HepG2 (cell line): ENCODE data around the gene MALT1. TPM values are rescaled to one million over a fixed set of nuclear protein-coding genes. Genes with fewer than 3 reads are reported as not detected.

Experiments used
- ATAC-seq: fragments of 200-7000 bp; cut with Tn5 transposase; 3 replicates; pipeline ENCODE4 v1.9.1; 2020; ENCODE audit warnings: mild to moderate bottlenecking, moderate library complexity
- BruUV-seq: library from RNA; stranded (reverse); fragments of 400-500 nt; replicated peaks from 2 replicates; lab custom pipeline; 2021; lab: Mats Ljungman, UMichigan
- CTCF ChIA-PET: fragments of 300-600 bp; formaldehyde crosslinking; extraction: SDS; loops from one replicate; lab custom pipeline; 2021; ENCODE audit warnings: low total read pairs, inconsistent platforms, low intra/inter-chr PET ratio; lab: Yijun Ruan, JAX
- POLR2A ChIA-PET: fragments of 350-600 bp; sonication (Branson Sonifier 250); formaldehyde crosslinking; loops from one replicate; lab custom pipeline; 2020; ENCODE audit warnings: antibody characterized with exemption, inconsistent platforms; lab: Yijun Ruan, JAX
- DNase-seq: peaks from one replicate; pipeline ENCODE4 v3.0.0-alpha.2; 2015; ENCODE audit warnings: low spot score
- FAIRE-seq: peaks from 3 replicates; lab custom pipeline; 2011; peaks lifted over from hg19 to GRCh38; lab: Jason Lieb, UNC
- H2AFZ ChIP-seq: one replicate; pipeline ENCODE4 v1.6.1; 2011; ENCODE audit warnings: low read length, inconsistent platforms
- H3K27ac ChIP-seq: fragments of 300-600 bp; 3 replicates; pipeline ENCODE4 v1.8.0; 2011; ENCODE audit warnings: mixed run types, mild to moderate bottlenecking, mixed read lengths, low read length, inconsistent platforms; ENCODE audit not compliant: insufficient read depth; ENCODE audit errors: extremely low read length
- H3K27me3 ChIP-seq, 2 experiments: fragments of 200-600 bp in 1 of 2; 2 replicates in 1 of 2; 3 replicates in 1 of 2; pipeline versions ENCODE4 v1.6.0 to v1.8.0; 2011; ENCODE audit warnings: low read length in 2 of 2, mild to moderate bottlenecking in 2 of 2, moderate library complexity in 2 of 2, inconsistent platforms in 1 of 2; ENCODE audit not compliant: insufficient read depth in 2 of 2, control insufficient read depth in 1 of 2
- H3K36me3 ChIP-seq, 2 experiments: fragments of 200-600 bp in 1 of 2; replicated peaks in 1 of 2; 2 replicates in 1 of 2; 3 replicates in 1 of 2; pipeline versions ENCODE4 v1.5.1 to v1.8.0; 2011; ENCODE audit warnings: low read length in 2 of 2, inconsistent platforms in 1 of 2; ENCODE audit not compliant: insufficient read depth in 2 of 2, control insufficient read depth in 1 of 2
- H3K4me1 ChIP-seq: 2 replicates; pipeline ENCODE4 v1.5.1; 2012; ENCODE audit warnings: low read length, inconsistent platforms; ENCODE audit not compliant: insufficient read depth
- H3K4me2 ChIP-seq: 2 replicates; pipeline ENCODE4 v1.6.0; 2011; ENCODE audit warnings: low read depth, low read length, inconsistent platforms
- H3K4me3 ChIP-seq, 3 experiments: fragments of 200-600 bp in 1 of 3; sonication (generic), shearing (Covaris generic) in 1 of 3; replicated peaks in 1 of 3; 2 replicates each; pipeline ENCODE4 v1.5.1; 2011 to 2016; ENCODE audit warnings: low read length in 3 of 3, inconsistent platforms in 2 of 3, low read depth in 2 of 3, mild to moderate bottlenecking in 2 of 3, control low read depth in 1 of 3, mixed read lengths in 1 of 3; ENCODE audit not compliant: insufficient read depth in 1 of 3
- H3K79me2 ChIP-seq: one replicate; pipeline ENCODE4 v1.6.1; 2011; ENCODE audit warnings: low read length, inconsistent platforms; ENCODE audit not compliant: insufficient read depth
- H3K9ac ChIP-seq: 2 replicates; pipeline ENCODE4 v1.6.0; 2011; ENCODE audit warnings: mild to moderate bottlenecking, low read depth, low read length, inconsistent platforms; ENCODE audit not compliant: insufficient read depth
- H3K9me3 ChIP-seq: 2 replicates; pipeline ENCODE4 v1.5.1; 2012; ENCODE audit warnings: mild to moderate bottlenecking, low read length
- H4K20me1 ChIP-seq: 2 replicates; pipeline ENCODE4 v1.6.0; 2011; ENCODE audit warnings: inconsistent platforms, mild to moderate bottlenecking, low read length, moderate library complexity; ENCODE audit not compliant: insufficient read depth
- EHMT2 ChIP-seq: fragments of 200-600 bp; sonication (generic); IDR thresholded peaks from 2 replicates; pipeline ENCODE4 v1.7.0; 2017; ENCODE audit warnings: antibody characterized with exemption, low read depth, low read length, borderline replicate concordance
- HNRNPH1 ChIP-seq: fragments of 200-400 bp; formaldehyde crosslinking; optimal IDR thresholded peaks from 2 replicates; pipeline ENCODE3; 2017; ENCODE audit warnings: mild to moderate bottlenecking, low read depth, low read length
- RNF2 ChIP-seq: fragments of 450-650 bp; conservative IDR thresholded peaks from 2 replicates; pipeline ENCODE4 v1.6.1; 2016; ENCODE audit warnings: low read depth
- SUZ12 ChIP-seq: fragments of 150-350 bp; IDR thresholded peaks from 2 replicates; pipeline ENCODE4 v1.6.1; 2014; ENCODE audit warnings: low read depth, low read length
- TCF7L2 ChIP-seq: IDR thresholded peaks from 2 replicates; pipeline ENCODE4 v1.6.1; 2011; ENCODE audit warnings: mild to moderate bottlenecking, low read depth, low read length, moderate library complexity
- ZNF34 ChIP-seq: sonication (generic); formaldehyde crosslinking; IDR thresholded peaks from 2 replicates; pipeline ENCODE4 v1.4.0; 2020; ENCODE audit warnings: mild to moderate bottlenecking, missing genetic modification reagents, borderline replicate concordance
- ZNF451 ChIP-seq: sonication (generic); formaldehyde crosslinking; IDR thresholded peaks from 2 replicates; pipeline ENCODE4 v1.5.0; 2020; ENCODE audit warnings: mild to moderate bottlenecking, missing genetic modification reagents
- WGBS: methylation state at CpG from one replicate; pipeline ENCODE4 v1.1.6; 2017; ENCODE audit warnings: low lambda C conversion rate; 5-methylcytosine and 5-hydroxymethylcytosine counted together
- in situ Hi-C: cut with HindIII; loops from 2 replicates; pipeline ENCODE4 v1.10.0; 2017; ENCODE audit warnings: low pct_unique_long_range_greater_than_20kb; ENCODE audit not compliant: extremely low pct_ligation_motif_present
- intact Hi-C: fragments of 100-400 bp; cut with micrococcal nuclease; formaldehyde crosslinking; loops from one replicate; pipeline ENCODE4 v1.10.0; 2022; ENCODE audit not compliant: unreplicated experiment
- polyA plus RNA-seq, 8 experiments: library from polyadenylated mRNA; depleted of rRNA in 3 of 8; stranded (reverse) in 7 of 8; unstranded in 1 of 8; fragments of >200 nt; fragmentation: Illumina TruSeq in 4 of 8; extraction: Trizol in 4 of 8; gene quantifications; 2 replicates each; pipeline versions ENCODE4 v1.2.1 to v1.2.3, GENCODE V29; 2011 to 2016; ENCODE audit warnings: low read depth in 4 of 8, missing spikeins in 1 of 8, mixed read lengths in 1 of 8; ENCODE audit not compliant: insufficient read depth in 1 of 8
- total RNA-seq, 5 experiments: library from RNA; depleted of rRNA; stranded (reverse); fragments of >200 nt; fragmentation: Illumina TruSeq; extraction: Trizol; gene quantifications; 2 replicates each; pipeline ENCODE4 v1.2.3, GENCODE V29; 2016; ENCODE audit warnings: low read depth in 1 of 5
- TF ChIP-seq, protein P1 (sequence below): sonication (generic); formaldehyde crosslinking; IDR thresholded peaks from 2 replicates; pipeline ENCODE4 v1.4.0; 2020; ENCODE audit warnings: mild to moderate bottlenecking, missing genetic modification reagents
- TF ChIP-seq, protein P2 (sequence below): sonication (generic); formaldehyde crosslinking; IDR thresholded peaks from 2 replicates; pipeline ENCODE4 v1.4.0; 2020; ENCODE audit warnings: mild to moderate bottlenecking, missing genetic modification reagents
- TF ChIP-seq, protein P3 (sequence below): sonication (generic); formaldehyde crosslinking; IDR thresholded peaks from 2 replicates; pipeline ENCODE4 v1.4.0; 2020; ENCODE audit warnings: missing genetic modification reagents, borderline replicate concordance
- TF ChIP-seq, protein P4 (sequence below): sonication (generic); formaldehyde crosslinking; IDR thresholded peaks from 2 replicates; pipeline ENCODE4 v1.5.0; 2020; ENCODE audit warnings: missing genetic modification reagents

Gene MALT1
- total and polyA plus RNA-seq, 2 of the 13 experiments (the other 11 are each of a cell fraction or from before 2014, with no cell fraction given) = 43.9 to 89.0 TPM

DNA sequence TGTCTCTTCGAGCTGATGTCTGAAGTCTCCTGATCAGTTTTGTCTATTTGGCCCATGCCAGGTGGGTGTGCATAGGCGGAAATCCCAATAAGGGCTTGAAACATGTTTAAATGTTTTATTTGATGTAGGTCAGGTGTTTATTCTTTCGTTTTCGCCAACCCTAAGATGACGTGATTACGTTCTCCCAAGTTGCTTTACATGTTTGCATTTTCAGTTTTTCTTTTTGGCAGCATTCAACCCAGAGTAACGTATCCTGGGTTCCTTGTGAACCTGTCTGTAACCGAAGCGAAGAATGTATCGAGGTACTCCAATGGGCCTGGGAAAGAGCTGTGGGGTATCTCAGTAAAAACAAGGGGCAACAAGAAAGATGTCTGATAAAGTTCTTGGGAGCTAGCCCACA, 45.4 kb upstream of the MALT1 start (continued):
- TF ChIP-seq, protein P1, sequence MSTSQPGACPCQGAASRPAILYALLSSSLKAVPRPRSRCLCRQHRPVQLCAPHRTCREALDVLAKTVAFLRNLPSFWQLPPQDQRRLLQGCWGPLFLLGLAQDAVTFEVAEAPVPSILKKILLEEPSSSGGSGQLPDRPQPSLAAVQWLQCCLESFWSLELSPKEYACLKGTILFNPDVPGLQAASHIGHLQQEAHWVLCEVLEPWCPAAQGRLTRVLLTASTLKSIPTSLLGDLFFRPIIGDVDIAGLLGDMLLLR (CRISPR knock-in tag) = no peak
- TF ChIP-seq, protein P2, sequence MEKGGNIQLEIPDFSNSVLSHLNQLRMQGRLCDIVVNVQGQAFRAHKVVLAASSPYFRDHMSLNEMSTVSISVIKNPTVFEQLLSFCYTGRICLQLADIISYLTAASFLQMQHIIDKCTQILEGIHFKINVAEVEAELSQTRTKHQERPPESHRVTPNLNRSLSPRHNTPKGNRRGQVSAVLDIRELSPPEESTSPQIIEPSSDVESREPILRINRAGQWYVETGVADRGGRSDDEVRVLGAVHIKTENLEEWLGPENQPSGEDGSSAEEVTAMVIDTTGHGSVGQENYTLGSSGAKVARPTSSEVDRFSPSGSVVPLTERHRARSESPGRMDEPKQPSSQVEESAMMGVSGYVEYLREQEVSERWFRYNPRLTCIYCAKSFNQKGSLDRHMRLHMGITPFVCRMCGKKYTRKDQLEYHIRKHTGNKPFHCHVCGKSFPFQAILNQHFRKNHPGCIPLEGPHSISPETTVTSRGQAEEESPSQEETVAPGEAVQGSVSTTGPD = no peak
- TF ChIP-seq, all 625 proteins: peak for 0

DNA sequence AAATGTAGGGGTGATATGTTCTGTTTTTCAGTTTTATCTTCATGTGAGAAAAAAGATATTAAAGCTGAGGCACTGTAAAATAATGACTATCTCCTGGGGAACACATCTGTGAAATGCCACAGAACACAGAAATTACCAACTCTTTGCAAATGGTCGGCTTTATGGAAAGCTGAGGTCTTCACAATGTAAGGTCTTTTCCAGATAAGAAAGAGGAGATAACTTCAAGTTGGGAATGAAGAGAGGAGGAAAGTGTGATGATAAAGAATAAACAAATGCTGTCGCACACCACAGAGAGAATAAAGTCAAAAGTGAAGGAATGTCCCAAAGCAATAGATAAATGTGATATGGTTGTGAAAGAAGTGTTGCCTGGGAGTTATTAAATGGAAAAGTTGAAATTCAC, 41.2 kb upstream of the MALT1 start:
- Histone ChIP-seq H3K27ac (no peak overlapping the region), H3K36me3 (no peaks in the 10 kb centered on the region), H3K9me3 (no peaks in the 10 kb centered on the region), H3K4me2 (no peak overlapping the region), H3K4me3 (no peak overlapping the region), H4K20me1 (no peaks in the 10 kb centered on the region), H2AFZ (no peak overlapping the region), H3K4me1 (peaks cover 21% of the 10 kb centered on the region), H3K79me2 (no peaks in the 10 kb centered on the region)
- in situ Hi-C loops (no loop called here), intact Hi-C loops (no loop called here)
- FAIRE-seq (no peak), ATAC-seq (no peak)
- 54% methylated on average over 2 of the region's 2 CpGs for WGBS
- CTCF ChIA-PET = no interaction called here
- POLR2A ChIA-PET = no interaction called here
- TF ChIP-seq ZNF451 (CRISPR knock-in tag) = no peak
- TF ChIP-seq EHMT2 = no peak
- TF ChIP-seq, protein P3, sequence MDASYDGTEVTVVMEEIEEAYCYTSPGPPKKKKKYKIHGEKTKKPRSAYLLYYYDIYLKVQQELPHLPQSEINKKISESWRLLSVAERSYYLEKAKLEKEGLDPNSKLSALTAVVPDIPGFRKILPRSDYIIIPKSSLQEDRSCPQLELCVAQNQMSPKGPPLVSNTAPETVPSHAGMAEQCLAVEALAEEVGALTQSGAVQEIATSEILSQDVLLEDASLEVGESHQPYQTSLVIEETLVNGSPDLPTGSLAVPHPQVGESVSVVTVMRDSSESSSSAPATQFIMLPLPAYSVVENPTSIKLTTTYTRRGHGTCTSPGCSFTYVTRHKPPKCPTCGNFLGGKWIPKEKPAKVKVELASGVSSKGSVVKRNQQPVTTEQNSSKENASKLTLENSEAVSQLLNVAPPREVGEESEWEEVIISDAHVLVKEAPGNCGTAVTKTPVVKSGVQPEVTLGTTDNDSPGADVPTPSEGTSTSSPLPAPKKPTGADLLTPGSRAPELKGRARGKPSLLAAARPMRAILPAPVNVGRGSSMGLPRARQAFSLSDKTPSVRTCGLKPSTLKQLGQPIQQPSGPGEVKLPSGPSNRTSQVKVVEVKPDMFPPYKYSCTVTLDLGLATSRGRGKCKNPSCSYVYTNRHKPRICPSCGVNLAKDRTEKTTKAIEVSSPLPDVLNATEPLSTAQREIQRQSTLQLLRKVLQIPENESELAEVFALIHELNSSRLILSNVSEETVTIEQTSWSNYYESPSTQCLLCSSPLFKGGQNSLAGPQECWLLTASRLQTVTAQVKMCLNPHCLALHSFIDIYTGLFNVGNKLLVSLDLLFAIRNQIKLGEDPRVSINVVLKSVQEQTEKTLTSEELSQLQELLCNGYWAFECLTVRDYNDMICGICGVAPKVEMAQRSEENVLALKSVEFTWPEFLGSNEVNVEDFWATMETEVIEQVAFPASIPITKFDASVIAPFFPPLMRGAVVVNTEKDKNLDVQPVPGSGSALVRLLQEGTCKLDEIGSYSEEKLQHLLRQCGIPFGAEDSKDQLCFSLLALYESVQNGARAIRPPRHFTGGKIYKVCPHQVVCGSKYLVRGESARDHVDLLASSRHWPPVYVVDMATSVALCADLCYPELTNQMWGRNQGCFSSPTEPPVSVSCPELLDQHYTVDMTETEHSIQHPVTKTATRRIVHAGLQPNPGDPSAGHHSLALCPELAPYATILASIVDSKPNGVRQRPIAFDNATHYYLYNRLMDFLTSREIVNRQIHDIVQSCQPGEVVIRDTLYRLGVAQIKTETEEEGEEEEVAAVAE (CRISPR knock-in tag) = no peak
- TF ChIP-seq HNRNPH1 = no peak
- no peak for TF ChIP-seq TCF7L2
- no peak for TF ChIP-seq ZNF34 (CRISPR knock-in tag)
- no peak for TF ChIP-seq RNF2
- TF ChIP-seq, protein P4, sequence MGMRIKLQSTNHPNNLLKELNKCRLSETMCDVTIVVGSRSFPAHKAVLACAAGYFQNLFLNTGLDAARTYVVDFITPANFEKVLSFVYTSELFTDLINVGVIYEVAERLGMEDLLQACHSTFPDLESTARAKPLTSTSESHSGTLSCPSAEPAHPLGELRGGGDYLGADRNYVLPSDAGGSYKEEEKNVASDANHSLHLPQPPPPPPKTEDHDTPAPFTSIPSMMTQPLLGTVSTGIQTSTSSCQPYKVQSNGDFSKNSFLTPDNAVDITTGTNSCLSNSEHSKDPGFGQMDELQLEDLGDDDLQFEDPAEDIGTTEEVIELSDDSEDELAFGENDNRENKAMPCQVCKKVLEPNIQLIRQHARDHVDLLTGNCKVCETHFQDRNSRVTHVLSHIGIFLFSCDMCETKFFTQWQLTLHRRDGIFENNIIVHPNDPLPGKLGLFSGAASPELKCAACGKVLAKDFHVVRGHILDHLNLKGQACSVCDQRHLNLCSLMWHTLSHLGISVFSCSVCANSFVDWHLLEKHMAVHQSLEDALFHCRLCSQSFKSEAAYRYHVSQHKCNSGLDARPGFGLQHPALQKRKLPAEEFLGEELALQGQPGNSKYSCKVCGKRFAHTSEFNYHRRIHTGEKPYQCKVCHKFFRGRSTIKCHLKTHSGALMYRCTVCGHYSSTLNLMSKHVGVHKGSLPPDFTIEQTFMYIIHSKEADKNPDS (CRISPR knock-in tag) = no peak
- no peak for TF ChIP-seq SUZ12
- TF ChIP-seq, all 625 proteins: peak for 0
- no TSS peak for BruUV-seq
- Histone ChIP-seq H3K9ac (no peak overlapping the region), H3K27me3 (peaks cover 0 to 10% of the 10 kb centered on the region in 2 experiments; a peak in 1 of 5 replicates)
- DNase-seq = no peak
